Endothelial cell of umbilical vein (primary cell): ENCODE measurements around the gene VSX1.

ENCODE experiments used
- CTCF ChIP-seq, 2 donors: IDR thresholded peaks; 1 replicate in 1 of 2; 2 replicates in 1 of 2; pipeline ENCODE4 v1.5.1; 2011; ENCODE audit warnings: low read length in 2 of 2, mild to moderate bottlenecking in 2 of 2, moderate library complexity in 2 of 2, control low read depth in 1 of 2, inconsistent platforms in 1 of 2, low read depth in 1 of 2; ENCODE audit not compliant: insufficient read depth in 1 of 2; ENCODE audit errors: extremely low read depth in 1 of 2
- EZH2 ChIP-seq: IDR thresholded peaks from 2 replicates; pipeline ENCODE4 v1.6.1; 2012; ENCODE audit warnings: borderline replicate concordance, low read depth, mild to moderate bottlenecking, moderate library complexity, low read length, inconsistent platforms; ENCODE audit not compliant: severe bottlenecking
- FOS ChIP-seq: IDR thresholded peaks from 2 replicates; pipeline ENCODE4 v1.6.1; 2011; ENCODE audit warnings: mild to moderate bottlenecking, low read length, moderate library complexity, borderline replicate concordance; ENCODE audit not compliant: insufficient read depth
- GATA2 ChIP-seq: IDR thresholded peaks from 2 replicates; pipeline ENCODE4 v1.7.0; 2011; ENCODE audit warnings: low read depth, mild to moderate bottlenecking, moderate library complexity, mixed read lengths, low read length; ENCODE audit not compliant: insufficient read length, insufficient read depth
- JUN ChIP-seq: IDR thresholded peaks from 2 replicates; pipeline ENCODE4 v1.6.1; 2011; ENCODE audit warnings: borderline replicate concordance, low read depth; ENCODE audit not compliant: insufficient read length, insufficient read depth
- MAX ChIP-seq: IDR thresholded peaks from 2 replicates; pipeline ENCODE4 v1.6.1; 2011; ENCODE audit not compliant: insufficient read depth, insufficient read length
- MYC ChIP-seq: IDR thresholded peaks from one replicate; pipeline ENCODE4 v1.6.1; 2011; ENCODE audit warnings: mild to moderate bottlenecking, low read depth, low read length
- POLR2A ChIP-seq: IDR thresholded peaks from 2 replicates; pipeline ENCODE4 v1.6.1; 2012; ENCODE audit warnings: low read depth, mild to moderate bottlenecking, control low read depth, low read length
- POLR2AphosphoS5 ChIP-seq: IDR thresholded peaks from 2 replicates; pipeline ENCODE4 v1.6.1; 2012; ENCODE audit warnings: low read depth, mild to moderate bottlenecking, control low read depth, low read length, moderate library complexity; ENCODE audit not compliant: insufficient read depth

GRCh38 chr20:25054096-25054820 is 27.7 kb downstream of the VSX1 start:
- TF ChIP-seq POLR2A (no peak), CTCF (IDR thresholded peaks at IDR 0.05; ENCODE audit: extremely low read depth in 1 of 2, insufficient read depth in 1 of 2, low read depth in 1 of 2, low read length in 2 of 2) (no peak), POLR2AphosphoS5 (no peak), EZH2 (no peak), MAX (no peak), MYC (no peak), JUN (no peak), GATA2 (no peak), FOS (no peak)
